Measurements from ENCODE around the gene WEE1. TPM values are rescaled to one million over a fixed set of nuclear protein-coding genes. Genes with fewer than 3 reads are reported as not detected.

The WEE1 gene
- total RNA-seq, 1 experiment from 2014 or later = 107 TPM

DNA sequence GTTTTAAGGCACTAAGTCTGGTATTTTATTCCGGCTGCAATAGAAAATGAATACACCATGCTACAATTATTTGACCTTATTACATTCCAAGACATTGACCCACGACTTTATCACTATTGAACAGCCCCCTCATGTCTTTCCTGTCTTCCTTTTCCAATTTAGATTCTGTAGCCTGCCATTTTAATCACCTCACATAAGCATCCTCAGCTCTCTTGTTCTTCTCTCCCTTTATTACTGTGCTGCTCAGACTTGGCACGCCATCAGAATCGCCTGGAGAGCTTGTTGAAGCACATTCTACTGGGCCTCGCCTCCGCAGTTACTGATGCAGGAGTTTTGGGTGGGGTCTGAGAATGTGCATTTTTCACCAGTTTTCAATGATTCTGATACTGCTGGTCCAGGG is 51.7 kb downstream of the WEE1 start:
- H3K4me2 ChIP-seq (ENCODE audit: low read depth, low read length, poor library complexity, severe bottlenecking) = no peak overlapping the region
- peaks cover 14% of the 10 kb centered on the region for H3K4me1 ChIP-seq (ENCODE audit: low read length)
- H3K27me3 ChIP-seq (ENCODE audit: low read length) = no peaks in the 10 kb centered on the region
- H3K36me3 ChIP-seq (ENCODE audit: insufficient read depth, low read length) = no peaks in the 10 kb centered on the region
- H3K4me3 ChIP-seq (ENCODE audit: low read length) = no peak overlapping the region
- H3K27ac ChIP-seq (ENCODE audit: low read length) = no peak overlapping the region
- H3K9me3 ChIP-seq (ENCODE audit: low read length) = no peaks in the 10 kb centered on the region
- no peak overlapping the region for H2AFZ ChIP-seq (ENCODE audit: low read length)
- no peaks in the 10 kb centered on the region for H4K20me1 ChIP-seq (ENCODE audit: insufficient read depth, low read depth, low read length)
- H3K79me2 ChIP-seq (ENCODE audit: low read length) = no peaks in the 10 kb centered on the region
- H3K9me2 ChIP-seq (replicated peaks; ENCODE audit: insufficient read depth, low read length) = no peaks in the 10 kb centered on the region
- no peak for DNase-seq
- no peak overlapping the region for H3K9ac ChIP-seq (ENCODE audit: low read length)

DNA sequence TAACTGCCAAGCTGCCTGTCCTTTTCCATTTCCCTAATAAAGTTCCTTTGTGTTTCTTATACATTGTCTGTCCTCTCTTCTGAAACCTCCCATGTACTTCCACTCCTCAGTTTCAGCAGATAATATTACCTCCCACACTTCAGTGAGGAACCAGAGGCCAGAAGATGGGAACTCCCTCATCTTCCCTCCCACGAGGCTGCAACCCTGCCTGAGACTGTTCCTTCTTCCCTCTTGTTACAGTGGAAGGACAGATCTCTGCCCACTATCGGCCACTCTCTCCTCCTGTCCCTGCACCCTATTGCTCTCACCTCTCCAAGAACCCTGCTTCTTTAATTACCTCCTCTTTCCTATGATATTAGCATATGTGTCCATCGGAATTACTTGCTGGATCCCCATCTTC is 52.3 kb downstream of the WEE1 start:
- Histone ChIP-seq H3K4me1 (ENCODE audit: low read length) (peaks cover 14% of the 10 kb centered on the region), H3K36me3 (ENCODE audit: insufficient read depth, low read length) (no peaks in the 10 kb centered on the region), H3K27me3 (ENCODE audit: low read length) (no peaks in the 10 kb centered on the region), H3K9me2 (replicated peaks; ENCODE audit: insufficient read depth, low read length) (no peaks in the 10 kb centered on the region), H3K4me2 (ENCODE audit: low read depth, low read length, poor library complexity, severe bottlenecking) (no peak overlapping the region), H2AFZ (ENCODE audit: low read length) (no peak overlapping the region), H3K4me3 (ENCODE audit: low read length) (no peak overlapping the region), H4K20me1 (ENCODE audit: insufficient read depth, low read depth, low read length) (no peaks in the 10 kb centered on the region), H3K27ac (ENCODE audit: low read length) (no peak overlapping the region), H3K9me3 (ENCODE audit: low read length) (no peaks in the 10 kb centered on the region), H3K9ac (ENCODE audit: low read length) (no peak overlapping the region), H3K79me2 (ENCODE audit: low read length) (no peaks in the 10 kb centered on the region)
- no peak for DNase-seq

DNA sequence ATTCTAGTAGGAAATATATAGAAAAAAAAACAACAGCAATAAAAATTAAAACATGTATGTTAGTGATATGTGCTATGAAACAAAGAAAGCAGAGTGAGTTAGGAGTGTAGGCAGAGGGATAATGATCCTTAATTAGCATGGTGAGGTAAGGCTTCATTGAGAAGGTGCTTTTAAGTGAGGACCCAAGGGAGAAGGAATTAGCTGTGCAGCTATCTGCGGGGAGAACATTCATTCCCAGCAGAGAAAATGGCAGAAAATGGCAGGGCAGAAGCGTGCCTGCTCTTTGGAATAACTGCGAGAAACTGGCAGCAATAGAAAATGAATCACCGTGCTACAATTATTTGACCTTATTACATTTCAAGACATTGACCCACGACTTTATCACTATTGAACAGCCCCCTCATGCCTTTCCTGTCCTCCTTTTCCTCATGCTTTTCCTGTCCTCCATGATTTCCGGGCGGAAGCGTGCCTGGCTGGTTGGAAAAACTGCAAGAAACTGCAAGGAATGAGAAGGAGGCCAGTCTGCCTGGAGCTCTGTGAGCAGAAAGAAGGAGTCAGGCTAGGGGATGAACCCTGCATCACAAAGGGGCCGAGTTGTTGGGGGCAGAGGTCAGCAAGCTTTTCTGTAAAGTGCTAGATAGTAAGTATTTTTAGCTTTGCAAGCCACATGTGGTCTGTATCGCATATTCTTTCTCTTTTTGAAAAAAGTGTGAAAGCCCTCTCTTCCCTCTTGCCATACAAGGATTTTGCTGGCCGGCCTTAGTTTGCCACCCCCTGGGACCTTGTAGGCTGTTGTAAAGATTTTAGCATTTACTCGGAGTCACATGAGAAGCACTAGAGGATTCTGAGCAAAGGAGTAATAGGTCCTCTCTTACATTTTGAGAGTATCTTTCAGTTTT is 53.3 kb downstream of the WEE1 start:
- no peaks in the 10 kb centered on the region for H3K9me3 ChIP-seq (ENCODE audit: low read length)
- H2AFZ ChIP-seq (ENCODE audit: low read length) = no peak overlapping the region
- no peak overlapping the region for H3K27ac ChIP-seq (ENCODE audit: low read length)
- H3K9ac ChIP-seq (ENCODE audit: low read length) = no peak overlapping the region
- no peak overlapping the region for H3K4me2 ChIP-seq (ENCODE audit: low read depth, low read length, poor library complexity, severe bottlenecking)
- H3K4me3 ChIP-seq (ENCODE audit: low read length) = no peak overlapping the region
- H3K4me1 ChIP-seq (ENCODE audit: low read length) = peaks cover 14% of the 10 kb centered on the region
- DNase-seq = no peak
- H4K20me1 ChIP-seq (ENCODE audit: insufficient read depth, low read depth, low read length) = no peaks in the 10 kb centered on the region
- no peaks in the 10 kb centered on the region for H3K79me2 ChIP-seq (ENCODE audit: low read length)
- no peaks in the 10 kb centered on the region for H3K9me2 ChIP-seq (replicated peaks; ENCODE audit: insufficient read depth, low read length)
- no peaks in the 10 kb centered on the region for H3K36me3 ChIP-seq (ENCODE audit: insufficient read depth, low read length)
- H3K27me3 ChIP-seq (ENCODE audit: low read length) = no peaks in the 10 kb centered on the region

DNA sequence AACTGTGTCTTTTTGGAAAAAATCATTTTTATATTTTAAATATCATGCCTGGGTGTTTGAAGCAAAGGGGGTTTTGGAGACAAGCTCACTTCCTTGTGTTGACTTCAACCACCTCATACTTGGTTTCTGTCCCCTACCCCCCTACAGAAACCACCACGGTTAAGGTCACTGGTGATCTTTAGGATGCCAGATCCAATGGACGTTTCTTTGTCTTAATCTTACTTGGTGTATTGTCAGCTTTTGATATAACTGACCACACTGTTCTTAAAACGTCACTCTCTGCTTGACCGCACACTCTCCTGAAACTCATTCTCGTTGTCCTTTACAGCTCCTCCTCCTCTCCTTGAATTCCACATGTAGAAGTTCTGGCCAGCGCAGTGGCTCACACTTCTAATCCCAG is 55.6 kb downstream of the WEE1 start:
- H3K9me3 ChIP-seq (ENCODE audit: low read length) = no peaks in the 10 kb centered on the region
- H2AFZ ChIP-seq (ENCODE audit: low read length) = no peak overlapping the region
- DNase-seq = no peak
- H3K9me2 ChIP-seq (replicated peaks; ENCODE audit: insufficient read depth, low read length) = no peaks in the 10 kb centered on the region
- H3K27me3 ChIP-seq (ENCODE audit: low read length) = no peaks in the 10 kb centered on the region
- no peaks in the 10 kb centered on the region for H3K36me3 ChIP-seq (ENCODE audit: insufficient read depth, low read length)
- H3K27ac ChIP-seq (ENCODE audit: low read length) = no peak overlapping the region
- peaks cover 19% of the 10 kb centered on the region for H3K4me1 ChIP-seq (ENCODE audit: low read length)
- H3K9ac ChIP-seq (ENCODE audit: low read length) = no peak overlapping the region
- H3K4me3 ChIP-seq (ENCODE audit: low read length) = no peak overlapping the region
- no peaks in the 10 kb centered on the region for H3K79me2 ChIP-seq (ENCODE audit: low read length)
- no peak overlapping the region for H3K4me2 ChIP-seq (ENCODE audit: low read depth, low read length, poor library complexity, severe bottlenecking)
- H4K20me1 ChIP-seq (ENCODE audit: insufficient read depth, low read depth, low read length) = no peaks in the 10 kb centered on the region

DNA sequence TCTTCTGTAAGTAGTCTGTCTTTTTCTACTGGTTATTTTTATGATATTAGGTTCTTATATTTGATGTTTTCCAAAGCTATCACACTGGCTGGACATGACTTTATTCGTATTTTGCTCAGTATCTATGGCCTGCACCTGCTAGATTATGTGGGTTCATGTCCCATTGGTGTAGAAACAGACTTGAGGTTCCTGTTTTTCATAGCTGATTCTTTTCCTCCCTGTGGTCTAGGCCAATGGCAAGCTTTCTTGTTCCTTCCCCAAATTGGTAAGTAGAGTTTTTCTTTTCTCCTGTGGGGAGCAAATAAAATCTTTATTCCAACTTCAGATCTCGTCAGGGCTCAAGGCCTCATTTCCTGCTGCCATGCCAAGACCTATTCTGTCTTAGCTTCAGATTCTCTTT is 60.2 kb downstream of the WEE1 start:
- no peak for DNase-seq
- Histone ChIP-seq H3K4me1 (ENCODE audit: low read length) (peaks cover 6% of the 10 kb centered on the region), H4K20me1 (ENCODE audit: insufficient read depth, low read depth, low read length) (no peaks in the 10 kb centered on the region), H2AFZ (ENCODE audit: low read length) (peak overlapping the region; percentile 12; the same call in 1 of the 2 replicates), H3K9me2 (replicated peaks; ENCODE audit: insufficient read depth, low read length) (no peaks in the 10 kb centered on the region), H3K9me3 (ENCODE audit: low read length) (no peaks in the 10 kb centered on the region), H3K4me2 (ENCODE audit: low read depth, low read length, poor library complexity, severe bottlenecking) (no peak overlapping the region), H3K27me3 (ENCODE audit: low read length) (no peaks in the 10 kb centered on the region), H3K4me3 (ENCODE audit: low read length) (no peak overlapping the region), H3K36me3 (ENCODE audit: insufficient read depth, low read length) (no peaks in the 10 kb centered on the region), H3K27ac (ENCODE audit: low read length) (no peak overlapping the region), H3K79me2 (ENCODE audit: low read length) (no peaks in the 10 kb centered on the region), H3K9ac (ENCODE audit: low read length) (no peak overlapping the region)

DNA sequence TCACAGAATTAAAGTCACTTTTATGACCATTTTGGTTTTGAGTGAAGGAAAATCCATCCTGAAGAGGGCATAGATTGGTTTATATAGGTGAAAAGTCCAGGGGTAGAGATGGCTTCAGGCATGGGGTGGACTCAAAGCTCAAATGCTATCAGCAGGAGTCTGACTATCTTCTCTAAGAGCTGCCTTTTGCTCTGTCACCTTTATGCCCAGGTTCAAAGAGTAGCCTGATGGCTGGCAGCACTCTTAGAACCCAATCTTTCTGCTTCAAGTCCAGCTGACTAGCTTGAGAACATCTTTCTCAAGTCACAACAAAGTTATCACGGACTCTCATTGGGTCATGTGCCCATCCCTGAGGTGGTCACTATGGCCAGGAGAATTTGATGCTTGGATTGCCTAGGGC is 63.2 kb downstream of the WEE1 start:
- Histone ChIP-seq H3K4me3 (ENCODE audit: low read length) (no peak overlapping the region), H3K36me3 (ENCODE audit: insufficient read depth, low read length) (no peaks in the 10 kb centered on the region), H3K9me2 (replicated peaks; ENCODE audit: insufficient read depth, low read length) (no peaks in the 10 kb centered on the region), H4K20me1 (ENCODE audit: insufficient read depth, low read depth, low read length) (no peaks in the 10 kb centered on the region), H3K4me2 (ENCODE audit: low read depth, low read length, poor library complexity, severe bottlenecking) (no peak overlapping the region), H2AFZ (ENCODE audit: low read length) (no peak overlapping the region), H3K9me3 (ENCODE audit: low read length) (no peaks in the 10 kb centered on the region), H3K27ac (ENCODE audit: low read length) (no peak overlapping the region), H3K79me2 (ENCODE audit: low read length) (no peaks in the 10 kb centered on the region), H3K4me1 (ENCODE audit: low read length) (peaks cover 9% of the 10 kb centered on the region), H3K9ac (ENCODE audit: low read length) (no peak overlapping the region), H3K27me3 (ENCODE audit: low read length) (no peaks in the 10 kb centered on the region)
- no peak for DNase-seq

DNA sequence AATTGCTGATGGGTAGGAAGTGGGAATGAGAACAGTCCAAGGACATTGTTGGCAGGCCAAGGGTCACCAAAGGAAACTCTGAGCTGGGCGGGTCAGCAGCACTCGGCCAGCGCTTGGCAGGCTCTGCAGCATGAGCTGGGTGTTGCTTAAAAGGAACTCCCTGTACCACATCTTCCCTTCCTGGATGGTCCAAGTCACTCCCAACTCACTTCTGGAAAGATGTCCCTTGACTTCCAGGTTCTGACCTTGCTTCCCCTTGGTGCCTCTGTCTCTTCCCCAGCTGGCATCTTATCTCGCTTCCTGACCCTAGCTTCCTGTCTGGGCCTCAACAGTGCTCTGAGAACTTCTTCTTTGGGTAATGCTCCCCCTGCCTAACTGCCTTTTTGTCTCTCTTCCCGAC is 65.6 kb downstream of the WEE1 start:
- H2AFZ ChIP-seq (ENCODE audit: low read length) = no peak overlapping the region
- DNase-seq = no peak
- no peaks in the 10 kb centered on the region for H4K20me1 ChIP-seq (ENCODE audit: insufficient read depth, low read depth, low read length)
- no peak overlapping the region for H3K27ac ChIP-seq (ENCODE audit: low read length)
- H3K9ac ChIP-seq (ENCODE audit: low read length) = no peak overlapping the region
- H3K27me3 ChIP-seq (ENCODE audit: low read length) = no peaks in the 10 kb centered on the region
- H3K9me2 ChIP-seq (replicated peaks; ENCODE audit: insufficient read depth, low read length) = no peaks in the 10 kb centered on the region
- H3K36me3 ChIP-seq (ENCODE audit: insufficient read depth, low read length) = no peaks in the 10 kb centered on the region
- peaks cover 6% of the 10 kb centered on the region for H3K4me1 ChIP-seq (ENCODE audit: low read length)
- H3K79me2 ChIP-seq (ENCODE audit: low read length) = no peaks in the 10 kb centered on the region
- H3K4me3 ChIP-seq (ENCODE audit: low read length) = no peak overlapping the region
- H3K9me3 ChIP-seq (ENCODE audit: low read length) = no peaks in the 10 kb centered on the region
- no peak overlapping the region for H3K4me2 ChIP-seq (ENCODE audit: low read depth, low read length, poor library complexity, severe bottlenecking)
